Left lung (tissue), 10 donors: ENCODE results near the gene MCOLN2. TPM values are rescaled to one million over a fixed set of nuclear protein-coding genes. Genes with fewer than 3 reads are reported as not detected.

Source experiments
- ATAC-seq: fragments of 200-7000 bp; cut with Tn5 transposase; one replicate; pipeline ENCODE4 v1.9.1; 2020; ENCODE audit warnings: moderate library complexity
- DNase-seq, 4 donors: peaks; one replicate each; pipeline ENCODE4 v3.0.0-alpha.2; 2013 to 2020
- H3K27ac ChIP-seq, 2 donors: fragments of 200-600 bp; sonication (generic) in 1 of 2; one replicate each; pipeline versions ENCODE4 v1.5.0 to v1.8.0; 2020 to 2021
- H3K27me3 ChIP-seq, 2 donors: fragments of 200-600 bp; sonication (generic) in 1 of 2; one replicate each; pipeline versions ENCODE4 v1.5.0 to v1.8.0; 2020 to 2021
- H3K36me3 ChIP-seq, 2 donors: fragments of 200-600 bp; sonication (generic) in 1 of 2; one replicate each; pipeline versions ENCODE4 v1.5.0 to v1.8.0; 2020 to 2021
- H3K4me1 ChIP-seq, 2 donors: fragments of 200-600 bp; one replicate each; pipeline ENCODE4 v1.8.0; 2021
- H3K4me3 ChIP-seq, 2 donors: fragments of 200-600 bp; sonication (generic) in 1 of 2; one replicate each; pipeline versions ENCODE4 v1.5.0 to v1.8.0; 2020 to 2021; ENCODE audit warnings: mild to moderate bottlenecking in 1 of 2
- H3K9me3 ChIP-seq, 2 donors: fragments of 200-600 bp; sonication (generic) in 1 of 2; one replicate each; pipeline versions ENCODE4 v1.5.0 to v1.8.0; 2020 to 2021
- CTCF ChIP-seq, 2 donors: fragments of 200-600 bp; sonication (generic) in 1 of 2; IDR thresholded peaks; one replicate each; pipeline versions ENCODE4 v1.5.0 to v1.8.0; 2021; ENCODE audit warnings: antibody characterized with exemption in 2 of 2
- intact Hi-C, 2 donors: fragments of 100-400 bp; cut with DNase I; formaldehyde crosslinking; loops; one replicate each; pipeline versions ENCODE4 v1.11.2 to v1.14.2; 2022
- polyA plus RNA-seq, 6 donors: library from polyadenylated mRNA; unstranded; fragments of 120-200 nt; gene quantifications; one replicate each; pipeline ENCODE4 v1.2.1, GENCODE V29; 2013; ENCODE audit not compliant: insufficient read length in 6 of 6
- total RNA-seq, 2 donors: library from RNA; stranded (reverse); fragmentation: NEBNext Ultra II Directional; extraction: Animal tissue kit (Norgen Biotek cat#: 25700); gene quantifications; one replicate each; pipeline ENCODE4 v1.2.1, GENCODE V29; 2021
- donor health status: DM: no; HTN: yes; CAD: no.
- donor health status: DM: no; HTN: no; CAD: no.

The MCOLN2 gene
- total and polyA plus RNA-seq, 8 donors, result 2.8 to 5.9 (median 3.8) TPM

- Histone ChIP-seq H3K4me3 (no peak overlapping the region), H3K36me3 (no peaks in the 10 kb centered on the region), H3K9me3 (no peaks in the 10 kb centered on the region), H3K4me1 (no peaks in the 10 kb centered on the region), H3K27ac (no peak overlapping the region), H3K27me3 (no peaks in the 10 kb centered on the region)
- no peak for ATAC-seq
- intact Hi-C loops, result no loop called here
- no peak for TF ChIP-seq CTCF (IDR thresholded peaks at IDR 0.05)
- DNase-seq, result no peak
Measured at GRCh38 chr1:84956655-84957054, 40.3 kb downstream of the MCOLN2 start.

- no peaks in the 10 kb centered on the region for H3K9me3 ChIP-seq
- no peak for DNase-seq
- no peak for ATAC-seq
- TF ChIP-seq CTCF (IDR thresholded peaks at IDR 0.05), result no peak
- intact Hi-C loops, result no loop called here
- H3K27me3 ChIP-seq, result no peaks in the 10 kb centered on the region
- H3K4me3 ChIP-seq, result no peak overlapping the region
- H3K27ac ChIP-seq, result no peak overlapping the region
- H3K36me3 ChIP-seq, result no peaks in the 10 kb centered on the region
- H3K4me1 ChIP-seq, result no peaks in the 10 kb centered on the region
Measured at GRCh38 chr1:84956097-84956496, 40.8 kb downstream of the MCOLN2 start.

GRCh38 chr1:84949664-84950063 is 47.2 kb downstream of the MCOLN2 start:
- no peak for TF ChIP-seq CTCF (IDR thresholded peaks at IDR 0.05)
- peaks cover 2 to 13% of the 10 kb centered on the region in 2 donors for H3K4me1 ChIP-seq
- intact Hi-C loops, result loop anchor here in 1 of 2 donors (10.0 kb wide), 1 partner anchor 125 kb away; no protein-coding TSS in a partner anchor
- H3K27ac ChIP-seq, result no peak overlapping the region
- H3K9me3 ChIP-seq, result peaks cover 0 to 5% of the 10 kb centered on the region in 2 donors
- H3K4me3 ChIP-seq, result no peak overlapping the region
- no peak for ATAC-seq
- no peak for DNase-seq
- H3K36me3 ChIP-seq, result no peaks in the 10 kb centered on the region
- no peaks in the 10 kb centered on the region for H3K27me3 ChIP-seq

GRCh38 chr1:84947536-84948410 is 49.1 kb downstream of the MCOLN2 start:
- Histone ChIP-seq H3K27ac (no peak overlapping the region), H3K27me3 (no peaks in the 10 kb centered on the region), H3K4me1 (peaks cover 2 to 14% of the 10 kb centered on the region in 2 donors), H3K36me3 (no peaks in the 10 kb centered on the region), H3K9me3 (peaks cover 0 to 5% of the 10 kb centered on the region in 2 donors), H3K4me3 (no peak overlapping the region)
- ATAC-seq, result no peak
- no peak for DNase-seq
- no peak for TF ChIP-seq CTCF (IDR thresholded peaks at IDR 0.05)
- intact Hi-C loops, result loop anchor here in 1 of 2 donors (10.0 kb wide), 1 partner anchor 127 kb away; no protein-coding TSS in a partner anchor

GRCh38 chr1:84946631-84947030 is 50.3 kb downstream of the MCOLN2 start:
- Histone ChIP-seq H3K27me3 (no peaks in the 10 kb centered on the region), H3K36me3 (no peaks in the 10 kb centered on the region), H3K4me3 (no peak overlapping the region), H3K9me3 (peaks cover 0 to 5% of the 10 kb centered on the region in 2 donors), H3K4me1 (peaks cover 2 to 14% of the 10 kb centered on the region in 2 donors), H3K27ac (no peak overlapping the region)
- intact Hi-C loops, result loop anchor here in 1 of 2 donors (10.0 kb wide), 1 partner anchor 128 kb away; no protein-coding TSS in a partner anchor
- no peak for ATAC-seq
- no peak for TF ChIP-seq CTCF (IDR thresholded peaks at IDR 0.05)
- no peak for DNase-seq
